ENCODE data around the gene GABRG3. TPM values are rescaled to one million over a fixed set of nuclear protein-coding genes. Genes with fewer than 3 reads are reported as not detected.

Gene GABRG3
- total and polyA plus RNA-seq, 9 of the 15 experiments (the other 6 are each of a cell fraction or from before 2014, with no cell fraction given): 4.0 to 15.1 (median 11.2) TPM

GRCh38 chr15:27172821-27173220 lies 201.8 kb downstream of the GABRG3 start (continued):
- no peak for TF ChIP-seq RREB1 (CRISPR knock-in tag; IDR thresholded peaks at IDR 0.05)
- no peak for TF ChIP-seq SP1 (CRISPR knock-in tag; IDR thresholded peaks at IDR 0.05)
- TF ChIP-seq GMEB1 (CRISPR knock-in tag; IDR thresholded peaks at IDR 0.05): no peak

Measured in K562 (cell line).